HG03095 (cell line): ENCODE measurements around the gene ZNF749.

ENCODE experiments used
- ATAC-seq: cut with Tn5 transposase; IDR thresholded peaks from one replicate; pipeline ENCODE4 v1.9.1; 2021; ENCODE audit warnings: moderate library complexity; ENCODE audit not compliant: unreplicated experiment

Gene ZNF749

DNA sequence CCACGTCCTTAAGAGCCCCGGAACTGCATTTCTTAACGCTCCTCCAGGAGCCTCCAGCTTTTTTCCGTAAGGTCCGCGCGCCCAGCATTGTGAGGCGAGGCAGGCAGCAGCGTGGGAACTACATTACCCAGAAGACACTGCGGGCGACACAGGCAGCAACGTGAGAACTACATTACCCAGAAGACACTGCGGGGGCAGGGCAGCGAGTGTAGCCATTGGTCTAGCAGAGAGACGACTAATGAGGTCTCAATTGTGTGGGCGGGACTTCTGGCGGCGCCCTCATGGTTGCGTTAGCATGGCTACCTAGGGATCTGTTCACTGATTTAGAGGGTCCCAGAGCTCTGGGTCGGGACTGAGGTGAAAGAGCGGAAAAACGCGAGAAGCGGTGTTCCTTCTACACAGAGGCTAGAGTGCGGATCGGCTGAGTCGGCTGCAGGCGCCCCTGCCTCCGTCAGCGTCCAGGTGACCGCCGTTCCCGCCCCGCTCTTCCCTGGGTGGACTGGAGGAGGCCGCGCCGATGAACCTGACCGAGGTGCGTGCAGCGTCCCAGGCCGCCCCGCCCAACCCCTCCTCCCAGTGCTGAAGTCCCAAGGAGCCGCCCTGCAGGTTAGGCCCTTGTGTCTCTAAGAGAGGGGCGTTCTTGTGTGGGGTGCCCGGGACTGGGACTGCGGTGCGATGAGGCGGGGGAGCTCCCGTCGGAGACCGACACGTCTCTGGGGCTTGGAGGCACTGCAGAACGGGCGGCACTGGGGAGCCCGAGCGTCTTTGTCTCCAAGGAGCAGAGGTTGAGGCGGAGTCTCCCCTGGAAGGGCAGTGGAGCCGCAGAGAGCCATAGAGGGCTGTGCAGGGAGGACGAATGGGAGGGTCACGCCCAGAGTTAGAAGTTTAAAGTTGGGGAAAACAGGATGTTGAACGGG, at the start of gene ZNF749:
ZNF749 (plus strand) TSS at position 264 of the 917 bp plus-strand sequence; CDS start at position 518, 254 bp downstream.
- peak; percentile 95 for ATAC-seq

DNA sequence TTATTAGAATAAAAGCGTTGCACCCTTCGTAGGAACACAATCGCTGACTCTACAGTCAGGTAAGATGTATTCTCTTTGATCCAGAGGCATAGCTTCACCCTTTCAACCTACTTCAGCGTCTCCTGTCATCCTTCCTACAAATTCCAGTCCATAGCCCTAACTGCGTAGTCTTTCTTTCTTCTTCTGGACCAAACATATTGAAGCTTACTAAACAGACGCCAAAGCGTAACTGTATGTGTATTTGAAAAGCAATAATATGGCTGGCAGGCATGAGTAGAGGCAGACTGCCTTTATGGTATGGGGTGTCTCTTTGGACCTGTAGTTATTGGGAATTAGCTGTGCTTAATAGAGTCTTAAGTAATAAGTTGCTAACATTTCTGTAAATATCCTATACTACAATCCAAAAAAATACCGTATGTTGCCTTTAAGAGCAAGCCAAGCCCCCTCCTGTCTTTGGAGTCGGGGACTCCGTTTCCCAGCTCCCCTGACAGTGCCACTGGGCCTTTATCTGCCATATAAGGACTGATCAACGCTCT, 45.9 kb upstream of the ZNF749 start:
- ATAC-seq, result no peak

GRCh38 chr19:57389730-57390598, 45.2 kb upstream of the ZNF749 start, which contains the start of gene ZNF548:
Gene ZNF548 (plus strand): TSS chr19:57389854. CDS start chr19:57390100, 246 bp downstream.
- ATAC-seq, result peak; percentile 96

GRCh38 chr19:57395710-57396109, 39.4 kb upstream of the ZNF749 start:
- ATAC-seq, result no peak

DNA sequence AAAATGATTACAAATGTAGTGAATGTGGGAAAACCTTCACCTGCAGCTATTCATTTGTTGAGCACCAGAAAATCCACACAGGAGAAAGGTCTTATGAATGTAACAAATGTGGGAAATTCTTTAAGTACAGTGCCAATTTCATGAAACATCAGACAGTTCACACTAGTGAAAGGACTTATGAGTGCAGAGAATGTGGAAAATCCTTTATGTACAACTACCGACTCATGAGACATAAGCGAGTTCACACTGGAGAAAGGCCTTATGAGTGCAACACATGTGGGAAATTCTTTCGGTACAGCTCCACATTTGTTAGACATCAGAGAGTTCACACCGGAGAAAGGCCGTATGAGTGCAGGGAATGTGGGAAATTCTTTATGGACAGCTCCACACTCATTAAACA, 36.3 kb upstream of the ZNF749 start:
- ATAC-seq, result no peak

DNA sequence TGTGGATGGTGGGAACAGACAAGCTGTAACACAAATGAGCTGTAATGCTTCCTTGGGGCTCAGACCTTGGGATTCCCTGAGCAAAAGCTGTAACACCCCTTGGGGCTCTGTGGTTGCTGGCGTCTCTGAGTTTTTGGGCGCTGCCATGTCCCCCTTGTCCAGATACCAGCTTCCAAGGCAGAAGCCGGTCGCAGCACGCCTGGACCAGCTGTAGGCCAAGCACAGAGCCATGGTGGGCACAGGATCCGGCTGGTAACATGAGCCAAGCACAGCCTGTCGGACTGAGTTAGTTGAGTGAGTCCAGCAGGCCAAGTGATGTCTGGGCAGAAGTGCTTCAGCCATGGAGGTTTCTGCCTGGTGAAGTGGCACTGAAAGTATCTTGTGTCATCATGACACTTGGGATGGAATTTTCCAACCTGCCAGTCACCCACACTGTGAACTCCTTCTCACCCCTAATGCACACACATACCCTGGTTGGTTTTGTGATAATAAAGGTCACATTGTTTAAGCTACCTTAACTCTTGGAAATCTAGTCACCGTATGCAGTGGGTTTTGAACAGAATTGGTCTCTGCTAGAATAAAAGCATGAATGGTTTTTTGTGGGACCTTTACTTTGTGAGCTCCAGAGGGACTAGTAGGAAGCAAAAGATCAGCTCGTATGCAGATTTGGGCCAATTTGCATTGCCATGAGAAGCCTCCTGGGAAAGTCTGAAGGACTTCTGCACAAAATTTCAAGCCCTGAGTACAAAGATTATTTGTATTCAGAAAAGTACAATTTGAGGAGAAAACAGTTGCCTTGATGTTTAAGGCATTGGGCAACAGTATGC, 31.2 kb upstream of the ZNF749 start:
- no peak for ATAC-seq

- no peak for ATAC-seq
Measured at GRCh38 chr19:57406516-57407123, 28.5 kb upstream of the ZNF749 start.

GRCh38 chr19:57410877-57411671, 24.1 kb upstream of the ZNF749 start, which contains the start of gene ZNF17:
Gene ZNF17 (plus strand): TSS chr19:57411161. CDS start chr19:57413616, 2,455 bp downstream.
- peak; percentile 93 for ATAC-seq

- ATAC-seq, result no peak
Measured at GRCh38 chr19:57419439-57419838, 15.7 kb upstream of the ZNF749 start.

DNA sequence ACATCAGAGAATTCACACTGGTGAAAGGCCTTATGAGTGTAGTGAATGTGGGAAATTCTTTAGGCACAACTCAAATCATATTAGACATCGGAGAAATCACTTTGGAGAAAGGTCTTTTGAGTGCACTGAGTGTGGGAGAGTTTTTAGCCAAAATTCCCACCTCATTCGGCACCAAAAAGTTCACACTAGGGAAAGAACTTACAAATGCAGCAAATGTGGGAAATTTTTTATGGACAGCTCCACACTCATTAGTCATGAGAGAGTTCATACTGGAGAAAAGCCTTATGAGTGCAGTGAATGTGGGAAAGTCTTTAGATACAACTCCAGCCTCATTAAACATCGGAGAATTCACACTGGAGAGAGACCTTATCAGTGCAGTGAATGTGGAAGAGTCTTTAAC, 14.1 kb upstream of the ZNF749 start:
- no peak for ATAC-seq

GRCh38 chr19:57434386-57435061, 601 bp upstream of the ZNF749 start:
- no peak for ATAC-seq

GRCh38 chr19:57436417-57436816, 1.3 kb downstream of the ZNF749 start:
- no peak for ATAC-seq

DNA sequence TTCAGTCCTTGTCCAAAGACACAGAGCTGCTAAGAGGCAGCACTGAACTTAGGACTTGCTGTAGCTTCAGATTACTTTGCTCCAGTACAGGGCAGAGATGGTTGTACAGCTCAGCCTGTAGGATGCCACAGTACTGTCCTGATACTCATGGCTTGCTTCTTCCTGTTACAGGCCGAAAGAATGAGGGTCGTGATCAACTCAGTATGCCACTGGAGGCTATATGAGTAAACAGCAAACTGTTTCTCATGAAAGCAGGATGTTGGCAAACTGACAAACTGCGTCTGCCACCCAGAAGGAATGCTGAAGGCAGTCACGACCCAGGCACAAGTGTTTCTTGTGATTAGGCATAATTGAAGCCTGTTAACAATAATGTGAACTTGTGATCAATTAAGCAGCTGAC, 2.8 kb downstream of the ZNF749 start:
- no peak for ATAC-seq

GRCh38 chr19:57438925-57439324, 3.8 kb downstream of the ZNF749 start:
- no peak for ATAC-seq

DNA sequence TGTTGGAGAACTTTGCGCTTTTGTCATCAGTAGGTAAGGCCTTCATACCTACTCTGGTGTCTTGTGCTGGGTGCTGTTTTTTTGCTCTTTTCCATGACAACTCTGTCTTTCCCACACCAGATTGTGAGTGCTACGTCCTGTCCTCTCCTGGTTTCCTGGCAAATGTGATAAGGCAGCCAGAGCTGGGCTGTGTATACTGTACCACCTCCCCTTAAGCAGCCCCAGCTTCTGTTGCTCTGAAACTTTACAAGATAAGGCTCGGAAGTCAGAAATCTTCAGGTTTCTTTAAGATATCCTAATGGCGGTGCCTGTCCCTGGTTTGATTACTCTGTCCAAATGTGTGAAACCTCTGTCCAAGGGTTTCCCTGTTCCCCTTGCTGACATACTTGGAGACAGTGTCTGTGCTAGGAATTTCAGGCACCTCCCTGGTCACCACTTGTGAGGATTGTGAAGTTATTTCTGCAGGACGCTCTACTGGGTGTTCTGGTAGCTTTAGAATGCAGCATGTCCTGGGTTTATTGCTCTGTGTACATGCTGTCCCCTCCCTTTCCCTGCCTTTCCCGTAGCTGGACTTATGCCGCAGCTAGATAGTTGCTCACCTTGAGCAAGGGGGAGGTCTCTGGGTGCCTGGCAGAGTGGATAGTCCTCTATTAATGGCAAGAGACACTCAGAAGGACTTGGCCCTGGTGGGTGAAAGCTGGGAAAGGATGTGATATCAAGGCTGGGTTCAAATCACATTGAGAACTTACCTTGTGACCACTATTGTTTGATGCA, 7.0 kb downstream of the ZNF749 start:
- ATAC-seq, result no peak

GRCh38 chr19:57443121-57443696, 8.1 kb downstream of the ZNF749 start:
- no peak for ATAC-seq

DNA sequence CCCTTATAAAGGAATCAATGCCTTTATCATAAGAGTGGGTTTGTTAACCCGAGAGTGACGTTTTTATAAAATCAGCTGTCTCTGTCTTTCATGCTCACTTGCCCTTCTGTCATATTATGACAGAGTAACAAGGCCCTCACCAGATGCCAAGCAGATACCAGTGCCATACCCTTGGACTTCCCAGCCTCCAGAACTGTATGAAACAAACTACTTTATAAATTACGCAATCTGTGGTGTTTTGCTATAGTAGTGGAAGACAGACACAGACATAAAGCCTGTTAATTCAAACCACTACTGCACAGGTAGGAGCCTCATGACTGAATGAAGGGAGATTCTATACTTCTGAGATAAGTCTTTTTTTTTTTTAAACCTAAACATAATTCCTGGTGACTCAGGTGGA, 17.2 kb downstream of the ZNF749 start:
- no peak for ATAC-seq
